H1 (cell line): ENCODE measurements around the gene NDUFS5. TPM values are rescaled to one million over a fixed set of nuclear protein-coding genes. Genes with fewer than 3 reads are reported as not detected.
"Not testable (repeated sequence)": the region's sequence is repeated elsewhere in the genome, so short reads cannot be mapped to it uniquely, and the experiment has no call there.

Experiments
- CTCF ChIA-PET: fragments of 300-600 bp; sonication (Branson Sonifier 250); formaldehyde crosslinking; loops from one replicate; lab custom pipeline; 2021; ENCODE audit not compliant: partially characterized antibody; lab: Charles Lee
- POLR2A ChIA-PET: fragments of 300-600 bp; sonication (Branson Sonifier 250); formaldehyde crosslinking; loops from one replicate; lab custom pipeline; 2021; ENCODE audit warnings: inconsistent platforms; ENCODE audit not compliant: partially characterized antibody; lab: Charles Lee
- DNase-seq, 2 experiments: peaks; one replicate each; pipeline versions ENCODE4 v3.0.0 to v3.0.0-alpha.2; 2010 to 2022; ENCODE audit warnings: low spot score in 2 of 2, low read depth in 1 of 2, mixed read lengths in 1 of 2
- FAIRE-seq: peaks from 2 replicates; lab custom pipeline; 2011; peaks lifted over from hg19 to GRCh38; lab: Jason Lieb, UNC
- H2AFZ ChIP-seq: 2 replicates; pipeline ENCODE4 v1.8.1; 2012; ENCODE audit warnings: low read length, inconsistent platforms
- H2AK5ac ChIP-seq: 2 replicates; pipeline ENCODE4 v1.6.1; 2013; ENCODE audit warnings: low read depth, low read length
- H2BK120ac ChIP-seq: replicated peaks from 2 replicates; pipeline ENCODE3; 2013; ENCODE audit warnings: low read depth, low read length, inconsistent platforms
- H2BK12ac ChIP-seq: 2 replicates; pipeline ENCODE4 v1.6.1; 2013; ENCODE audit warnings: low read depth, low read length
- H2BK15ac ChIP-seq: 2 replicates; pipeline ENCODE4 v1.6.1; 2013; ENCODE audit warnings: low read length
- H2BK20ac ChIP-seq: 2 replicates; pipeline ENCODE4 v1.6.1; 2013; ENCODE audit warnings: low read length
- H2BK5ac ChIP-seq: 2 replicates; pipeline ENCODE4 v1.6.1; 2013; ENCODE audit warnings: low read depth, low read length
- H3K14ac ChIP-seq: 2 replicates; pipeline ENCODE4 v1.6.1; 2013; ENCODE audit warnings: inconsistent platforms; ENCODE audit not compliant: insufficient read length
- H3K18ac ChIP-seq: 2 replicates; pipeline ENCODE4 v1.6.1; 2013; ENCODE audit warnings: low read length; ENCODE audit errors: extremely low read depth
- H3K23ac ChIP-seq: 2 replicates; pipeline ENCODE4 v1.6.1; 2013; ENCODE audit warnings: inconsistent platforms; ENCODE audit not compliant: insufficient read length
- H3K23me2 ChIP-seq: 2 replicates; pipeline ENCODE4 v1.6.1; 2013; ENCODE audit warnings: low read depth, low read length
- H3K27ac ChIP-seq: 2 replicates; pipeline ENCODE4 v1.6.1; 2011; ENCODE audit warnings: low read depth, low read length, inconsistent platforms
- H3K27me3 ChIP-seq, 4 experiments: replicated peaks in 1 of 4; 1 replicate in 1 of 4; 2 replicates in 3 of 4; pipeline versions ENCODE4 v1.6.1 to v1.8.1; 2011 to 2013; ENCODE audit warnings: low read length in 3 of 4, mild to moderate bottlenecking in 3 of 4, inconsistent platforms in 2 of 4, mixed read lengths in 2 of 4, moderate library complexity in 1 of 4; ENCODE audit not compliant: control insufficient read depth in 3 of 4, insufficient read depth in 3 of 4; ENCODE audit errors: extremely low read depth in 1 of 4
- H3K36me3 ChIP-seq, 4 experiments: 2 replicates each; pipeline versions ENCODE4 v1.6.1 to v1.8.1; 2011 to 2013; ENCODE audit warnings: mild to moderate bottlenecking in 4 of 4, low read length in 3 of 4, moderate library complexity in 2 of 4, control low read depth in 1 of 4, inconsistent platforms in 1 of 4; ENCODE audit not compliant: insufficient read depth in 4 of 4, control insufficient read depth in 2 of 4
- H3K4ac ChIP-seq: replicated peaks from 2 replicates; pipeline ENCODE3; 2013; ENCODE audit warnings: low read length, low read depth, mixed read lengths, inconsistent platforms; ENCODE audit not compliant: insufficient read length
- H3K4me1 ChIP-seq, 4 experiments: replicated peaks in 1 of 4; 1 replicate in 1 of 4; 2 replicates in 3 of 4; pipeline versions ENCODE4 v1.6.1 to v1.8.1; 2011 to 2013; ENCODE audit warnings: low read length in 3 of 4, inconsistent platforms in 2 of 4, mixed read lengths in 1 of 4; ENCODE audit not compliant: insufficient read depth in 4 of 4, control insufficient read depth in 3 of 4
- H3K4me2 ChIP-seq, 2 experiments: 2 replicates each; pipeline versions ENCODE4 v1.6.1 to v1.8.1; 2011 to 2013; ENCODE audit warnings: low read depth in 2 of 2, low read length in 2 of 2, control low read depth in 1 of 2, inconsistent platforms in 1 of 2, mild to moderate bottlenecking in 1 of 2; ENCODE audit not compliant: insufficient read depth in 1 of 2
- H3K4me3 ChIP-seq, 4 experiments: fragments of 200-600, 300-600 bp in 1 of 4; sonication (generic), shearing (Covaris generic), sonication (Bioruptor Twin) in 1 of 4; 2 replicates each; pipeline versions ENCODE4 v1.5.1 to v1.8.1; 2011 to 2016; ENCODE audit warnings: low read length in 4 of 4, low read depth in 3 of 4, control low read depth in 2 of 4, inconsistent platforms in 2 of 4, mild to moderate bottlenecking in 2 of 4, mixed read lengths in 1 of 4, moderate library complexity in 1 of 4; ENCODE audit not compliant: insufficient read depth in 2 of 4; ENCODE audit errors: extremely low read depth in 1 of 4
- H3K56ac ChIP-seq: replicated peaks from 2 replicates; pipeline ENCODE3; 2013; ENCODE audit warnings: low read depth, mild to moderate bottlenecking, mixed read lengths, low read length, inconsistent platforms; ENCODE audit not compliant: insufficient read length
- H3K79me1 ChIP-seq: 2 replicates; pipeline ENCODE4 v1.6.1; 2013; ENCODE audit warnings: low read depth, low read length, control low read depth
- H3K79me2 ChIP-seq, 2 experiments: 2 replicates each; pipeline versions ENCODE4 v1.6.1 to v1.8.1; 2012 to 2013; ENCODE audit warnings: low read length in 2 of 2, mild to moderate bottlenecking in 2 of 2, inconsistent platforms in 1 of 2; ENCODE audit not compliant: insufficient read depth in 2 of 2, control insufficient read depth in 1 of 2
- H3K9ac ChIP-seq, 4 experiments: replicated peaks in 1 of 4; 1 replicate in 1 of 4; 2 replicates in 3 of 4; pipeline versions ENCODE4 v1.6.1 to v1.8.1; 2011 to 2013; ENCODE audit warnings: low read depth in 3 of 4, low read length in 3 of 4, control low read depth in 2 of 4, mild to moderate bottlenecking in 2 of 4, moderate library complexity in 2 of 4, inconsistent platforms in 1 of 4; ENCODE audit errors: extremely low read depth in 1 of 4
- H3K9me3 ChIP-seq, 2 experiments: 2 replicates each; pipeline versions ENCODE4 v1.6.1 to v1.8.1; 2012 to 2013; ENCODE audit warnings: mild to moderate bottlenecking in 2 of 2, moderate library complexity in 2 of 2, control low read depth in 1 of 2, inconsistent platforms in 1 of 2, low read depth in 1 of 2, low read length in 1 of 2, mixed read lengths in 1 of 2; ENCODE audit not compliant: insufficient read depth in 2 of 2
- H4K20me1 ChIP-seq, 2 experiments: replicated peaks in 1 of 2; 2 replicates each; pipeline versions ENCODE3 to v1.8.1; 2011 to 2013; ENCODE audit warnings: inconsistent platforms in 2 of 2, low read length in 2 of 2, mild to moderate bottlenecking in 1 of 2; ENCODE audit not compliant: insufficient read depth in 2 of 2, control insufficient read depth in 1 of 2
- H4K5ac ChIP-seq: 2 replicates; pipeline ENCODE4 v1.6.1; 2013; ENCODE audit warnings: low read length, low read depth, mixed read lengths, inconsistent platforms; ENCODE audit not compliant: insufficient read length
- H4K8ac ChIP-seq: 2 replicates; pipeline ENCODE4 v1.8.0; 2013; ENCODE audit warnings: mild to moderate bottlenecking, moderate library complexity, low read length, inconsistent platforms; ENCODE audit not compliant: insufficient read depth; ENCODE audit errors: extremely low read depth
- H4K91ac ChIP-seq: replicated peaks from 2 replicates; pipeline ENCODE3; 2013; ENCODE audit warnings: low read length, mixed read lengths, inconsistent platforms; ENCODE audit not compliant: insufficient read length
- whole genome bisulfite sequencing, 2 experiments: shearing (Covaris generic) in 1 of 2; methylation state at CpG; one replicate each; pipeline versions ENCODE4 v1.1.6 to v1.1.7; 2013 to 2015; ENCODE audit warnings: low lambda C conversion rate in 2 of 2, mixed read lengths in 2 of 2, inconsistent platforms in 1 of 2, low coverage in 1 of 2, missing lambda C conversion rate in 1 of 2; ENCODE audit not compliant: insufficient replicate concordance in 2 of 2, insufficient coverage in 1 of 2, insufficient read length in 1 of 2; ENCODE audit errors: extremely low coverage in 1 of 2, missing lambda C conversion rate in 1 of 2; 5-methylcytosine and 5-hydroxymethylcytosine counted together
- polyA plus RNA-seq, 7 experiments: library from polyadenylated mRNA; depleted of rRNA in 3 of 7; stranded (reverse) in 5 of 7; unstranded in 2 of 7; fragments of >200 nt in 5 of 7; fragments of 200-250 nt in 2 of 7; gene quantifications; 1 replicate in 5 of 7; 2 replicates in 1 of 7; 4 replicates in 1 of 7; pipeline versions ENCODE4 v1.2.1 to v1.2.3, GENCODE V29; 2011 to 2013; ENCODE audit warnings: missing spikeins in 2 of 7, mixed read lengths in 2 of 7
- total RNA-seq: library from RNA; stranded (reverse); fragmentation: NEBNext Ultra II Directional; extraction: Animal tissue kit (Norgen Biotek cat#: 25700); gene quantifications from 2 replicates; pipeline ENCODE4 v1.2.1, GENCODE V29; 2021

The NDUFS5 gene
- total and polyA plus RNA-seq, 2 of the 8 experiments (the other 6 are each of a cell fraction or from before 2014, with no cell fraction given): 435 to 835 TPM

DNA sequence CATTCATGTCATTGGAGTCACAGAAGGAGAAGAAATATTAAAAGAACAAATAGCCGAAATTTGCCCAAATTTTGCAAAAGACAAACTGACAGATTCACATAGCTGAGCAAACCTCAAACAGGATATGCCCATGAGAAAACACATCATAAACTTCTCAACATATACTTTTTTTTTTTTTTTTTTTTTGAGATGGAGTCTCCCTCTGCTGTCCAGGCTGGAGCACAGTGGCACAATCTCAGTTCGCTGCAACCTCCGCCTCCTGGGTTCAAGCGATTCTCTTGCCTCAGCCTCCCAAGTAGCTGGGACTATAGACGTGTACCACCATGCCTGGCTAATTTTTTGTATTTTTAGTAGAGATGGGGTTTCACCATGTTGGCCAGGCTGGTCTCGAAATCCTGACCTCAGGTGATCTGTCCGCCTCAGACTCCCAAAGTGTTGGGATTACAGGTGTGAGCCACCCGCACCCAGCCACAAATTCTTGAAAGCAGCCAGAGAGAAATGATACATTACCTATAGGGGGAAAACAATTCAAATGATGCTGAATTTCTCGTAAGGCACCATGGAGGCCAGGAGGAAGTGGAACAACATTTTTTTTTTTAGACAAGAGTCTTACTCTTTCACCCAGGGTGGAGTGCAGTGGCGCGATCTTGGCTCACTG is 25.2 kb downstream of the NDUFS5 start:
- H4K20me1 ChIP-seq, CTCF ChIA-PET: not testable (repeated sequence)
- POLR2A ChIA-PET: interaction anchor here (0.6 to 1.9 kb wide), 4 partner anchors 9 to 55 kb away, joined by 4 to 7 read pairs (median 4); partner anchors contain the start of gene NDUFS5

More for the DNA sequence above, 25.2 kb downstream of the NDUFS5 start:
- H2BK12ac ChIP-seq, H3K4ac ChIP-seq, H3K9ac ChIP-seq, H4K91ac ChIP-seq, H3K79me1 ChIP-seq, FAIRE-seq, H3K27me3 ChIP-seq, H2BK5ac ChIP-seq, H3K4me2 ChIP-seq, H3K36me3 ChIP-seq, H2AFZ ChIP-seq, H3K9me3 ChIP-seq, H3K14ac ChIP-seq, H3K18ac ChIP-seq, H2BK15ac ChIP-seq, H3K23ac ChIP-seq, H2BK20ac ChIP-seq, H3K23me2 ChIP-seq, H3K56ac ChIP-seq, H3K79me2 ChIP-seq, H2BK120ac ChIP-seq, H2AK5ac ChIP-seq, H4K8ac ChIP-seq, H3K27ac ChIP-seq, H3K4me3 ChIP-seq, H3K4me1 ChIP-seq, DNase-seq, H4K5ac ChIP-seq: not testable (repeated sequence)
- WGBS, 2 experiments: 77% methylated on average over 11 of the region's 11 CpGs; no CpG with 5 or more reads in 1 of the 2 experiments
